Uterus (tissue), 4 donors: Measurements from ENCODE around the gene TNFAIP2. TPM values are rescaled to one million over a fixed set of nuclear protein-coding genes. Genes with fewer than 3 reads are reported as not detected.
A peak's percentile ranks its signal among the peaks of the same experiment; 100 is the strongest.
"Not testable (repeated sequence)": the region's sequence is repeated elsewhere in the genome, so short reads cannot be mapped to it uniquely, and the experiment has no call there.

Experiments used
- DNase-seq, 2 donors: peaks; one replicate each; pipeline ENCODE4 v3.0.0-alpha.2; 2019 to 2020
- H3K27ac ChIP-seq, 2 donors: fragments of 200-600 bp; sonication (generic); 1 replicate in 1 of 2; 2 replicates in 1 of 2; pipeline ENCODE4 v1.5.1; 2016 to 2018
- H3K27me3 ChIP-seq, 2 donors: fragments of 200-600 bp; sonication (generic); one replicate each; pipeline ENCODE4 v1.5.1; 2018 to 2019; ENCODE audit warnings: control low read depth in 1 of 2
- H3K36me3 ChIP-seq, 2 donors: fragments of 200-600 bp; sonication (generic); one replicate each; pipeline ENCODE4 v1.5.1; 2019; ENCODE audit warnings: control low read depth in 1 of 2
- H3K4me1 ChIP-seq, 2 donors: fragments of 200-600 bp; sonication (generic); one replicate each; pipeline ENCODE4 v1.5.1; 2018 to 2019; ENCODE audit warnings: control low read depth in 1 of 2
- H3K4me3 ChIP-seq, 2 donors: fragments of 200-600 bp; sonication (generic); 1 replicate in 1 of 2; 2 replicates in 1 of 2; pipeline ENCODE4 v1.5.1; 2018 to 2019; ENCODE audit warnings: mild to moderate bottlenecking in 1 of 2
- H3K9me3 ChIP-seq, 2 donors: fragments of 200-600 bp; sonication (generic); one replicate each; pipeline ENCODE4 v1.5.1; 2019; ENCODE audit warnings: control low read depth in 1 of 2
- CTCF ChIP-seq, 4 experiments: fragments of 200-600 bp in 2 of 4; fragments of 450-650 bp in 2 of 4; sonication (generic) in 2 of 4; IDR thresholded peaks; one replicate each; pipeline ENCODE4 v1.5.1; 2016 to 2019; ENCODE audit warnings: antibody characterized with exemption in 4 of 4, mild to moderate bottlenecking in 2 of 4, moderate library complexity in 1 of 4
- POLR2A ChIP-seq, 2 donors: fragments of 450-650 bp; IDR thresholded peaks; one replicate each; pipeline ENCODE4 v1.6.1; 2016; ENCODE audit warnings: antibody characterized with exemption in 2 of 2, mild to moderate bottlenecking in 1 of 2, moderate library complexity in 1 of 2
- intact Hi-C: fragments of 100-400 bp; cut with DNase I; formaldehyde crosslinking; loops from one replicate; pipeline ENCODE4 v1.15.1; 2023; ENCODE audit warnings: low total_unique reads
- total RNA-seq, 4 donors: library from RNA; depleted of rRNA in 3 of 4; stranded (reverse); fragments of >200 nt in 3 of 4; gene quantifications; one replicate each; pipeline versions ENCODE4 v1.1.0 to v1.2.4, GENCODE V29; 2014 to 2023
- donor health status: DM: yes; HTN: yes; CAD: no.

TNFAIP2 gene
- total RNA-seq, 4 donors from 2014 or later = 29.4 to 81.4 (median 60.6) TPM

DNA sequence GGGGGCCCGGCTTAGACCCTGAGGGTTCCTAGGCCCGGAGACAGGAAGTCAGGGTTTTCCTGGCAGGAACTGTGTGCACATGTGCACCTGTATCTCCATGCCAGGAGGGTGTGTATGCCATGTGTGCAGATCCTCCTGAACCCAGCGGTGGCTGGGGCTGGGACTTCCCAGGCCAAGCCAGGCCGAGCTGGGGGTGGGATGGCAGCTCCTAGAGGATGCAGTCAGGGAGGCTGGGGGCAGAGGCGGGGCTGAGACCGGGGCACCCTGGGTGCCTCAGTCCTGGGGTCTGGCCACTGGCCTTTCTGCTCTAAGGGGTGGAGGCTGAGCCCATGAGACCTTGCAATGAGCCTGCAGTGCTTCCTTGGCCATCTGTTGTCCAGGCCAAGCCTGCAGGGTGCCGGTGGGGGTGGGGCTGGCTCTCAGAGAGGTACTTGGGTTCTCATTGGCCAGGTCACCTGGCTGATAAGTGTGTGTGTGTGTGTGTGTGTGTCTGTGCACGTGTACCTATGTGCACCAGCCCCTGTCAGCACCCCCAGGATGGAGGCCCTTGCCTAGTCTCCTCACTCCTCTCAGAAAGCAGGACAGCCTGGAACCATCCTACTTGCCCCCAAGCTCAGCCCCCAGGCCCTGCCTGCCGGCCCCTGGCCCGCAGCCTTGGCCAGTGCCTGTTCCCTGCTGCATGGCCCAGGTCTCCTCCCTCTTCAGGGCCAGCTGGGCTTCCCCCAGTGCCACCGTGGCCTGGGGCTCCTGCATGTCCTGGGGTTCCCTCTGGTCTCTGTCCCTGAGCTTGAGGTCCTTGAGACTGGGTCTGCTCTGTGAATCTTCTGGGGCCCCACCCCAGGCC is 10.6 kb upstream of the TNFAIP2 start:
- Histone ChIP-seq H3K36me3 (no peaks in the 10 kb centered on the region), H3K4me1 (peaks cover 0 to 13% of the 10 kb centered on the region in 2 donors), H3K9me3 (no peaks in the 10 kb centered on the region), H3K27ac (no peak overlapping the region), H3K27me3 (no peaks in the 10 kb centered on the region), H3K4me3 (no peak overlapping the region)
- intact Hi-C loops = no loop called here
- no peak for DNase-seq
- no peak for TF ChIP-seq CTCF (IDR thresholded peaks at IDR 0.05)
- TF ChIP-seq POLR2A (IDR thresholded peaks at IDR 0.05) = no peak

DNA sequence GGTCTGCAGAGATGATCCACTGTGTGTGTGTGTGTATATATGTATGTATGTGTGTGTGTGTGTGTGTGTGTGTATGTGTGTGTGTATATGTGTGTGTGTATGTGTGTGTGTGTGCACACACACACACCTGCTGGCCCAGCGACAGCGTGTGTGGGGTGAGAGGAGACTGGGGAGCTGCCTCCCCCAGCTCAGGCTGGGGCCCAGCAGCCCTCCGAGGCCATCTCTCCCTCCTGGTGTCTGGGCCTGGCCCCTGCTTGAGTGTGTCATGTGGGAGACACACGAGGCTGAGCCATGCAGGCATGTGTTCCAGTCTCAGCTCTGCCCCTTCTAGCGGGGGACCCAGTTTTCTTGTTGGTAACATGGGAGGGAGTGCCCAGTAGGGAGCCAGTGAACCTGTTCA is 10.0 kb upstream of the TNFAIP2 start:
- no peak for DNase-seq
- no peak overlapping the region for H3K4me3 ChIP-seq
- TF ChIP-seq POLR2A (IDR thresholded peaks at IDR 0.05) (no peak), CTCF (IDR thresholded peaks at IDR 0.05) (no peak)
- peaks cover 0 to 15% of the 10 kb centered on the region in 2 donors for H3K4me1 ChIP-seq
- intact Hi-C loops = no loop called here
- no peaks in the 10 kb centered on the region for H3K36me3 ChIP-seq
- no peak overlapping the region for H3K27ac ChIP-seq
- H3K27me3 ChIP-seq = no peaks in the 10 kb centered on the region
- H3K9me3 ChIP-seq = no peaks in the 10 kb centered on the region

DNA sequence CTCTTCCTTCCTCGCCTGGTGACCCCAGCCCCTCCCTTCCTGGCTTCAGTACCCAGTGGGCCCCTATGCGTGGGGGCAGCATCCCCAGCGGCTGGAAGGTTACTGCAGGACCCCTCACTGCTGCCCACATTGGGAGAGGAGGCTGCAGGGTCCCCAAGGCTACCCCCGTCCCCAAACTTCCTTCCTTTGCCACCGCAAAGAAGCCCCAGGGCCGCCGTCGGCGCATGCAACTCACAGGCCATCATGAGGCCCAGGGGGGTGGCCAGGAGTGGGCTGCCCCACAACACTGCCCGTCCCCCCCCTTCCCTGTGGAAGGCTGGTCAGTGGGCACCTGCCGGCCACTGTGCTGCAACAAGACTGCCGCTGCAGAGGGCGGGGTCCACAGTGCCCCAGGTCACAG is 9.5 kb upstream of the TNFAIP2 start:
- Histone ChIP-seq H3K4me1 (peaks cover 0 to 19% of the 10 kb centered on the region in 2 donors), H3K4me3 (no peak overlapping the region), H3K27me3 (no peaks in the 10 kb centered on the region), H3K27ac (no peak overlapping the region), H3K9me3 (no peaks in the 10 kb centered on the region), H3K36me3 (no peaks in the 10 kb centered on the region)
- intact Hi-C loops = no loop called here
- TF ChIP-seq CTCF (IDR thresholded peaks at IDR 0.05) (no peak), POLR2A (IDR thresholded peaks at IDR 0.05) (no peak)
- DNase-seq = no peak

GRCh38 chr14:103115086-103115679 is 8.1 kb upstream of the TNFAIP2 start:
- H3K9me3 ChIP-seq, H3K36me3 ChIP-seq, intact Hi-C loops, DNase-seq, H3K27me3 ChIP-seq, H3K4me3 ChIP-seq: not testable (repeated sequence)
- Histone ChIP-seq H3K4me1 (peaks cover 0 to 15% of the 10 kb centered on the region in 2 donors), H3K27ac (peak overlapping the region; percentile 67 to 72)

DNA sequence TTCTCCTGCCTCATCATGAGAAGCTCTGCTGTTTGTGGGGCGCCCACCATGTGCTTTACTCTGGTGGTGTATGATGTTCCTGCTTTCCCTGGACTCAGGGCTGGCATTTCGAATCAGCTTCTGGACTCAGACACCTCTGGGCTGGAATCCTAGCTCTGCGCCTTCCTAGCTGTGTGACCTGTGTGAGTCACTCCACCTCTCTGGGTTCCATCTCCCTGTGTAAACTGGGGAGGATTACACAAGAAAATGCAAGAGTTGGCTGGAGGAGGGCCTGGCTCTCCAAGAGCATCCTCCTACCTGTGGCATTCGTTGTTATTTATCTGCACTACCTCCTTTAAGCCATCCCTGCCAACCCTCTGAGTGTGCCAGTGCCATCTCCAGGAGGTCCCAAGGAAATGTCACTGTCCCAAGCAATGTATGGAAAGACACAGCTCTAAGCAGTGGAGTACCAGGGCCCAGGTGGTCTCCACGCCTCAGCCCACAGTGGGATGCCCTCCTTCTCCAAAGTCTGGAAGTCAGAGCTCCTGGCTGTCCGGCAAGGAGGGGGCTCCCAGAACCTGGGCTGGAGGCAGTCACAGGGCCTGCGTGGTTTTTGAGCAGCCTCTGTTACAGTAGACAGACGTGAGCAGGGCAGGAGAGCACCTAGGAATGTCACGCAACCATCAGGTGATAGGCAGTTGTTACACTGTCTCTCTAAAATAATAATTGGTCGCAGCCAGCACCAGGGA is 7.3 kb upstream of the TNFAIP2 start:
- TF ChIP-seq CTCF (IDR thresholded peaks at IDR 0.05) = no peak
- TF ChIP-seq POLR2A (IDR thresholded peaks at IDR 0.05) = no peak
- Histone ChIP-seq H3K4me1 (peaks cover 0 to 12% of the 10 kb centered on the region in 2 donors), H3K9me3 (no peaks in the 10 kb centered on the region), H3K27ac (no peak overlapping the region), H3K4me3 (no peak overlapping the region), H3K27me3 (no peaks in the 10 kb centered on the region), H3K36me3 (no peaks in the 10 kb centered on the region)
- intact Hi-C loops = no loop called here
- DNase-seq = no peak
